ENCODE data around the gene ROBO1.
"Not testable (repeated sequence)": the region's sequence is repeated elsewhere in the genome, so short reads cannot be mapped to it uniquely, and the experiment has no call there.

ROBO1 gene

GRCh38 chr3:78721771-78722543 is 1045.8 kb downstream of the ROBO1 start:
- DNase-seq: no peak

GRCh38 chr3:78718707-78719106 is 1049.1 kb downstream of the ROBO1 start:
- DNase-seq: no peak

GRCh38 chr3:78717041-78717440 is 1050.8 kb downstream of the ROBO1 start:
- DNase-seq: no peak

- DNase-seq: no peak
Measured at GRCh38 chr3:78712941-78713340, 1054.9 kb downstream of the ROBO1 start.

GRCh38 chr3:78712270-78712669 is 1055.5 kb downstream of the ROBO1 start:
- DNase-seq: no peak

- DNase-seq: no peak
Measured at GRCh38 chr3:78708565-78709073, 1059.2 kb downstream of the ROBO1 start.

- no peak for DNase-seq
Measured at GRCh38 chr3:78707609-78708008, 1060.2 kb downstream of the ROBO1 start.

- DNase-seq: no peak
Measured at GRCh38 chr3:78706906-78707523, 1060.8 kb downstream of the ROBO1 start.

GRCh38 chr3:78703944-78704343 is 1063.9 kb downstream of the ROBO1 start:
- DNase-seq: no peak

- no peak for DNase-seq
Measured at GRCh38 chr3:78701537-78701936, 1066.3 kb downstream of the ROBO1 start.

GRCh38 chr3:78698431-78698830 is 1069.4 kb downstream of the ROBO1 start:
- DNase-seq: no peak

GRCh38 chr3:78697426-78697825 is 1070.4 kb downstream of the ROBO1 start:
- no peak for DNase-seq

GRCh38 chr3:78690766-78691165 is 1077.0 kb downstream of the ROBO1 start:
- no peak for DNase-seq

GRCh38 chr3:78689378-78689777 is 1078.4 kb downstream of the ROBO1 start:
- DNase-seq: no peak

- no peak for DNase-seq
Measured at GRCh38 chr3:78687520-78687919, 1080.3 kb downstream of the ROBO1 start.

- no peak for DNase-seq
Measured at GRCh38 chr3:78683284-78683683, 1084.5 kb downstream of the ROBO1 start.

GRCh38 chr3:78675119-78675805 is 1092.5 kb downstream of the ROBO1 start:
- not testable (repeated sequence) for DNase-seq

- no peak for DNase-seq
Measured at GRCh38 chr3:78670746-78671145, 1097.1 kb downstream of the ROBO1 start.

- DNase-seq: no peak
Measured at GRCh38 chr3:78670094-78670493, 1097.7 kb downstream of the ROBO1 start.

- DNase-seq: no peak
Measured at GRCh38 chr3:78668302-78668701, 1099.5 kb downstream of the ROBO1 start.

GRCh38 chr3:78666470-78666800 is 1101.4 kb downstream of the ROBO1 start:
- no peak for DNase-seq

- no peak for DNase-seq
Measured at GRCh38 chr3:78665776-78666469, 1101.9 kb downstream of the ROBO1 start.

GRCh38 chr3:78665101-78665500 is 1102.7 kb downstream of the ROBO1 start:
- DNase-seq: no peak

All from activated CD4-positive, alpha-beta T cell treated with anti-CD3 and anti-CD28 coated beads, Interleukin-2, amount 50 U/mL, for 4 hours (primary cell).